ENCODE measurements around the gene ZNF599. TPM values are rescaled to one million over a fixed set of nuclear protein-coding genes. Genes with fewer than 3 reads are reported as not detected.

The ZNF599 gene
- total RNA-seq, 2 donors from 2014 or later = 5.1 to 6.4 TPM

DNA sequence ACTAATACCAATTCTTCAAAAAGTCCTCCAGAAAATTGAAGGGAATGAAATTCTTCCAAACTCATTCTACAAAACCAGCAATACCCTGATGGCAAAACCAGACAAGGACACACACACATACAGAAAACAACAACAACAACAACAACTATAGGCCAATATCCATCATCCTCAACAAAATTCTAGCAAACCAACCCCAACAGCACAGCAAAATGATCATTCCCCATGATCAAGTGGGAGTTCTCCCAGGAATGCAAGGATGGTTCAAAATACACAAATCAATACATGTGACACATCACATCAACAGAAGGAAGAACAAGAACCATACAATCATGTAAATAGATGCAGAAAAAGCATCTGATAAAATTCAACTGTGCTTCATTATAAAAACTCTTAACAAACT is 57.7 kb downstream of the ZNF599 start:
- ATAC-seq (ENCODE audit: insufficient number of reproducible peaks, low FRiP score, low read depth) (no peak), DNase-seq (ENCODE audit: low spot score) (no peak)
- TF ChIP-seq, protein P1, sequence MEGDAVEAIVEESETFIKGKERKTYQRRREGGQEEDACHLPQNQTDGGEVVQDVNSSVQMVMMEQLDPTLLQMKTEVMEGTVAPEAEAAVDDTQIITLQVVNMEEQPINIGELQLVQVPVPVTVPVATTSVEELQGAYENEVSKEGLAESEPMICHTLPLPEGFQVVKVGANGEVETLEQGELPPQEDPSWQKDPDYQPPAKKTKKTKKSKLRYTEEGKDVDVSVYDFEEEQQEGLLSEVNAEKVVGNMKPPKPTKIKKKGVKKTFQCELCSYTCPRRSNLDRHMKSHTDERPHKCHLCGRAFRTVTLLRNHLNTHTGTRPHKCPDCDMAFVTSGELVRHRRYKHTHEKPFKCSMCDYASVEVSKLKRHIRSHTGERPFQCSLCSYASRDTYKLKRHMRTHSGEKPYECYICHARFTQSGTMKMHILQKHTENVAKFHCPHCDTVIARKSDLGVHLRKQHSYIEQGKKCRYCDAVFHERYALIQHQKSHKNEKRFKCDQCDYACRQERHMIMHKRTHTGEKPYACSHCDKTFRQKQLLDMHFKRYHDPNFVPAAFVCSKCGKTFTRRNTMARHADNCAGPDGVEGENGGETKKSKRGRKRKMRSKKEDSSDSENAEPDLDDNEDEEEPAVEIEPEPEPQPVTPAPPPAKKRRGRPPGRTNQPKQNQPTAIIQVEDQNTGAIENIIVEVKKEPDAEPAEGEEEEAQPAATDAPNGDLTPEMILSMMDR (IDR thresholded peaks at IDR 0.05) = no peak
- H3K4me1 ChIP-seq (ENCODE audit: control insufficient read depth in 1 of 2, low read depth in 2 of 2) = no peaks in the 10 kb centered on the region
- H3K27me3 ChIP-seq (replicated peaks; ENCODE audit: insufficient read depth) = no peaks in the 10 kb centered on the region
- H3K4me3 ChIP-seq = no peak overlapping the region
- H3K36me3 ChIP-seq = no peaks in the 10 kb centered on the region
- H3K27ac ChIP-seq = no peak overlapping the region
- H3K9me3 ChIP-seq = no peaks in the 10 kb centered on the region

- ATAC-seq (ENCODE audit: insufficient number of reproducible peaks, low FRiP score, low read depth) (no peak), DNase-seq (ENCODE audit: low spot score) (no peak)
- Histone ChIP-seq H3K4me1 (ENCODE audit: control insufficient read depth in 1 of 2, low read depth in 2 of 2) (no peaks in the 10 kb centered on the region), H3K4me3 (no peak overlapping the region), H3K27ac (no peak overlapping the region), H3K36me3 (no peaks in the 10 kb centered on the region), H3K27me3 (replicated peaks; ENCODE audit: insufficient read depth) (no peaks in the 10 kb centered on the region), H3K9me3 (no peaks in the 10 kb centered on the region)
- TF ChIP-seq, protein P1 (IDR thresholded peaks at IDR 0.05) = no peak
Measured at GRCh38 chr19:34713262-34713637, 59.8 kb downstream of the ZNF599 start.

DNA sequence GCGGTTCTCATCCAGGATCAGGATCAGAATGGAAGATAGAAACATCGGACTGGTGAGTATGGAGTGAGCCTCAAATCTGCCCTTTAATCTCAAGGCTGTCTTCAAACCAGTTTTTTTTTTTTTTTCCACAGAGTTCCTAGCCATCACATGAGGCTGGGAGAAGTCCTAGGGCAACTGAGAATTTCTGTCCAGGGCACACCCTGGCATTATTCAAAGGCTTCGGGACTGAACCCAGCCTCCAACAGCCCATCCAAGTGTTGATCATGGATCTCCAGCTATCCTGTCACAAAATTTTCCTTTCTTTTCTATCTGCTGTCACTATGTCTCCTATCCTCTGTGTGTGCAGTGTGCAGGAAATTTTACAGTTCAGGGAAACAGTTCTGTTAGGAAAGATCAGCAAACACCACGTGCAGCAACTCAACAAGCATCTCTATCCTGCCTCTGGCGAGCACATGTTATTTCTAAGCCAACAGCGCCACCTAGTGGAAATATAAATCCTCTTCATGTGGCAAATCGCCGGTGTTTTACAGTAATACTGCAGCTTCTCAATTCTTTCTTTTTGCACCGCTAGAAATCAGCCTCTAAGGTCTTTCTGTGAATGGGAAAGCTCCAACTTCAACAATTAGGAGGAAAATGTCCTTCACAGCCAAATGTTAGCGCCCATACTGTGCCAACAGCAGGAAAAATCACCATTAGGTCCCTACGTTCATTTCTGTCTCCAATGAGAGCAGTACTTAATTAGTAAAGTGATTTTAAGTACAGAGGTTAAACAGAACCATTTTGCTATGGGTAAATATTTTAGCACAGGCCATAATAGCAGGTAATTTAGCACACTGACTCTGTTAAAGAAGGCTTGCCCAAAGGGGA is 60.4 kb downstream of the ZNF599 start:
- no peaks in the 10 kb centered on the region for H3K36me3 ChIP-seq
- ATAC-seq (ENCODE audit: insufficient number of reproducible peaks, low FRiP score, low read depth) (no peak), DNase-seq (ENCODE audit: low spot score) (no peak)
- TF ChIP-seq, protein P1 (IDR thresholded peaks at IDR 0.05) = peak; percentile 78
- no peaks in the 10 kb centered on the region for H3K4me1 ChIP-seq (ENCODE audit: control insufficient read depth in 1 of 2, low read depth in 2 of 2)
- no peak overlapping the region for H3K27ac ChIP-seq
- no peaks in the 10 kb centered on the region for H3K9me3 ChIP-seq
- no peaks in the 10 kb centered on the region for H3K27me3 ChIP-seq (replicated peaks; ENCODE audit: insufficient read depth)
- no peak overlapping the region for H3K4me3 ChIP-seq

- H3K9me3 ChIP-seq = peaks cover 4% of the 10 kb centered on the region
- no peak overlapping the region for H3K27ac ChIP-seq
- TF ChIP-seq, protein P1 (IDR thresholded peaks at IDR 0.05) = no peak
- DNase-seq (ENCODE audit: low spot score) (no peak), ATAC-seq (ENCODE audit: insufficient number of reproducible peaks, low FRiP score, low read depth) (no peak)
- H3K4me3 ChIP-seq = no peak overlapping the region
- H3K36me3 ChIP-seq = no peaks in the 10 kb centered on the region
- H3K27me3 ChIP-seq (replicated peaks; ENCODE audit: insufficient read depth) = no peaks in the 10 kb centered on the region
- H3K4me1 ChIP-seq (ENCODE audit: control insufficient read depth in 1 of 2, low read depth in 2 of 2) = no peaks in the 10 kb centered on the region
Measured at GRCh38 chr19:34711890-34712289, 61.1 kb downstream of the ZNF599 start.

Other genes starting within 250 kb of the ZNF599 start
- gene SCGB2B2, start 96.1 kb downstream of the ZNF599 start, total RNA-seq = 1 to 10 TPM in 1 of 2 donors, under 1 TPM in 1; 0.41 to 1.1 TPM
- 10 to 100 TPM; 21.3 to 30.9 TPM for gene ZNF302, start 95.5 kb downstream of the ZNF599 start, total RNA-seq
- 10 to 100 TPM; 23.0 to 78.0 TPM for gene ZNF181, start 39.0 kb downstream of the ZNF599 start, total RNA-seq
- gene ZNF30, start 153.7 kb upstream of the ZNF599 start, total RNA-seq = 1 to 10 TPM; 1.5 to 1.7 TPM
- 1 to 10 TPM; 5.5 to 8.5 TPM for gene ZNF792, start 191.0 kb upstream of the ZNF599 start, total RNA-seq
- gene GRAMD1A, start 227.1 kb upstream of the ZNF599 start, total RNA-seq = 10 to 100 TPM; 42.9 to 83.5 TPM